ENCODE measurements around the gene PRSS50. TPM values are rescaled to one million over a fixed set of nuclear protein-coding genes. Genes with fewer than 3 reads are reported as not detected.
A peak's percentile ranks its signal among the peaks of the same experiment; 100 is the strongest.

The PRSS50 gene
- total RNA-seq, 1 donor from 2014 or later: 0.22 TPM

GRCh38 chr3:46692566-46692990 is 25.1 kb downstream of the PRSS50 start:
- H3K27ac ChIP-seq (replicated peaks): peak overlapping the region; percentile 96
- H3K36me3 ChIP-seq: peaks cover 18% of the 10 kb centered on the region
- no peaks in the 10 kb centered on the region for H3K27me3 ChIP-seq (ENCODE audit: low read depth)
- TF ChIP-seq CTCF (IDR thresholded peaks at IDR 0.05; ENCODE audit: borderline replicate concordance): no peak
- intact Hi-C loops (cut with micrococcal nuclease): no loop called here
- peak overlapping the region; percentile 91 for H3K4me3 ChIP-seq
- no peak for DNase-seq
- peaks cover 96% of the 10 kb centered on the region for H3K4me1 ChIP-seq
- no peaks in the 10 kb centered on the region for H3K9me3 ChIP-seq (replicated peaks)

GRCh38 chr3:46690798-46691197 is 26.9 kb downstream of the PRSS50 start:
- TF ChIP-seq CTCF (IDR thresholded peaks at IDR 0.05; ENCODE audit: borderline replicate concordance): no peak
- peak overlapping the region; percentile 96 for H3K27ac ChIP-seq (replicated peaks)
- peak; percentile 68 for DNase-seq
- no peaks in the 10 kb centered on the region for H3K27me3 ChIP-seq (ENCODE audit: low read depth)
- peaks cover 35% of the 10 kb centered on the region for H3K36me3 ChIP-seq
- H3K4me1 ChIP-seq: peaks cover 85% of the 10 kb centered on the region
- H3K4me3 ChIP-seq: peak overlapping the region; percentile 49
- no peaks in the 10 kb centered on the region for H3K9me3 ChIP-seq (replicated peaks)
- intact Hi-C loops (cut with micrococcal nuclease): no loop called here

- H3K27me3 ChIP-seq (ENCODE audit: low read depth): no peaks in the 10 kb centered on the region
- H3K9me3 ChIP-seq (replicated peaks): no peaks in the 10 kb centered on the region
- no peak overlapping the region for H3K4me3 ChIP-seq
- DNase-seq: no peak
- H3K36me3 ChIP-seq: peaks cover 89% of the 10 kb centered on the region
- peaks cover 49% of the 10 kb centered on the region for H3K4me1 ChIP-seq
- H3K27ac ChIP-seq (replicated peaks): no peak overlapping the region
- no peak for TF ChIP-seq CTCF (IDR thresholded peaks at IDR 0.05; ENCODE audit: borderline replicate concordance)
- intact Hi-C loops (cut with micrococcal nuclease): no loop called here
Observed at GRCh38 chr3:46685446-46685845, 32.2 kb downstream of the PRSS50 start.

- peaks cover 94% of the 10 kb centered on the region for H3K36me3 ChIP-seq
- TF ChIP-seq CTCF (IDR thresholded peaks at IDR 0.05; ENCODE audit: borderline replicate concordance): no peak
- intact Hi-C loops (cut with micrococcal nuclease): no loop called here
- H3K9me3 ChIP-seq (replicated peaks): no peaks in the 10 kb centered on the region
- H3K4me1 ChIP-seq: peaks cover 49% of the 10 kb centered on the region
- H3K27me3 ChIP-seq (ENCODE audit: low read depth): no peaks in the 10 kb centered on the region
- no peak overlapping the region for H3K27ac ChIP-seq (replicated peaks)
- no peak overlapping the region for H3K4me3 ChIP-seq
- no peak for DNase-seq
Observed at GRCh38 chr3:46684891-46685290, 32.8 kb downstream of the PRSS50 start.

- no peak overlapping the region for H3K4me3 ChIP-seq
- intact Hi-C loops (cut with micrococcal nuclease): no loop called here
- H3K9me3 ChIP-seq (replicated peaks): no peaks in the 10 kb centered on the region
- no peak for TF ChIP-seq CTCF (IDR thresholded peaks at IDR 0.05; ENCODE audit: borderline replicate concordance)
- no peak overlapping the region for H3K27ac ChIP-seq (replicated peaks)
- no peaks in the 10 kb centered on the region for H3K27me3 ChIP-seq (ENCODE audit: low read depth)
- H3K4me1 ChIP-seq: peaks cover 34% of the 10 kb centered on the region
- DNase-seq: no peak
- H3K36me3 ChIP-seq: peaks cover 91% of the 10 kb centered on the region
Observed at GRCh38 chr3:46682974-46683373, 34.7 kb downstream of the PRSS50 start.

Measured in left ventricle myocardium inferior (tissue), 1 donor.